IPS-18a (cell line): Measurements from ENCODE around the gene TACC3.

Source experiments
- H3K27ac ChIP-seq: one replicate; pipeline ENCODE4 v1.5.1; 2013; ENCODE audit warnings: low read length
- H3K27me3 ChIP-seq: one replicate; pipeline ENCODE4 v1.6.1; 2013; ENCODE audit warnings: mild to moderate bottlenecking, low read length; ENCODE audit not compliant: control insufficient read depth, insufficient read depth
- H3K36me3 ChIP-seq: one replicate; pipeline ENCODE4 v1.6.1; 2013; ENCODE audit warnings: low read depth, low read length; ENCODE audit not compliant: control insufficient read depth
- H3K4me1 ChIP-seq: one replicate; pipeline ENCODE4 v1.6.1; 2013; ENCODE audit warnings: low read depth, low read length; ENCODE audit not compliant: control insufficient read depth
- H3K4me3 ChIP-seq: one replicate; pipeline ENCODE4 v1.5.1; 2013; ENCODE audit warnings: low read length
- H3K9ac ChIP-seq: one replicate; pipeline ENCODE4 v1.6.1; 2013; ENCODE audit warnings: mild to moderate bottlenecking, low read length, moderate library complexity
- H3K9me3 ChIP-seq: one replicate; pipeline ENCODE4 v1.6.1; 2013; ENCODE audit warnings: low read depth, low read length; ENCODE audit not compliant: control insufficient read depth

Gene TACC3

DNA sequence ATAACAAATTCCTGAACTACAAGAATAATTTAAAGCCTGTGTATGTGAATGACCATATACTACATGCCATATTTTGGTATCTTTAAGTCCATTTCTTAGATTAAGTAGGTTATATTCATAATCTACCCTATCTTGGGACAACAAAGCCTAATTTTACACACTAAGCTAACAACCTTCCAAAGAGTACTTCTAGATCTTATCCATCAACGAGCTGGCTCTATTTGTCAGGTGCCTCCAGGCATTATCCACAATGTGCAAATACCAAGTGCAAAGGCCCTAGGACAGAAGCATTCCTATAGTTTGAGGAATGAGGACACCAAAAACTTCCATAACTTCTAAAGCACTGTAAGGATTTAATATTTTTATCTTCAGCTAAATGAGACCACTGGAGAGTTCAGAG is 12.7 kb upstream of the TACC3 start:
- H3K9ac ChIP-seq: no peak overlapping the region
- H3K9me3 ChIP-seq: no peaks in the 10 kb centered on the region
- H3K27me3 ChIP-seq: peaks cover 5% of the 10 kb centered on the region
- peaks cover 8% of the 10 kb centered on the region for H3K4me1 ChIP-seq
- no peak overlapping the region for H3K27ac ChIP-seq
- no peak overlapping the region for H3K4me3 ChIP-seq
- peaks cover 19% of the 10 kb centered on the region for H3K36me3 ChIP-seq

DNA sequence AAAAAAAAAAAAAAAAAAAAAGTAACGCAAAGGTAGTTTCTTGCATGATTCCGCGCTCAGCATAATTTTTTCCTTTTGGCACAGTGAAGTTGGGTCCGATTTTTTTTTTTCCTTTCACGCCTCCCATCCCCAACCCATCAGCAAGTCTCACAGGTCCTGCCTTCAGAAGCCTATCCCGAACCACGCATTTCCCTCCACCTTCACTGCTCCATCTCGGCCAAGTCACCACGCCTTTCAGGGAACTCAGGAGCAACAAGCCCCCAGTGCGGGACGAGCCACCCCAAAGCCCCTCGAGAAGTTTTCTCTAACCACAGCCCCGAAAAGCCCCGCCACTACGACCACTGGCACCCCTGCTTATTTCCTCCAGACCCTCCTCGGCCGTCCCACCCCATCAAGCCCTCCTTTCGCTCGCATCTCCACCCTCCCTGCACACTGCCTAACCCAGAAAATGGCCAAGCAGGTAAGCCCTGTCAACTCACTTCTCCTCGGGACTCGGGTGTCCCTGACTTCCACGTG is 10.2 kb upstream of the TACC3 start:
- Histone ChIP-seq H3K27me3 (peaks cover 5% of the 10 kb centered on the region), H3K4me1 (peaks cover 8% of the 10 kb centered on the region)

DNA sequence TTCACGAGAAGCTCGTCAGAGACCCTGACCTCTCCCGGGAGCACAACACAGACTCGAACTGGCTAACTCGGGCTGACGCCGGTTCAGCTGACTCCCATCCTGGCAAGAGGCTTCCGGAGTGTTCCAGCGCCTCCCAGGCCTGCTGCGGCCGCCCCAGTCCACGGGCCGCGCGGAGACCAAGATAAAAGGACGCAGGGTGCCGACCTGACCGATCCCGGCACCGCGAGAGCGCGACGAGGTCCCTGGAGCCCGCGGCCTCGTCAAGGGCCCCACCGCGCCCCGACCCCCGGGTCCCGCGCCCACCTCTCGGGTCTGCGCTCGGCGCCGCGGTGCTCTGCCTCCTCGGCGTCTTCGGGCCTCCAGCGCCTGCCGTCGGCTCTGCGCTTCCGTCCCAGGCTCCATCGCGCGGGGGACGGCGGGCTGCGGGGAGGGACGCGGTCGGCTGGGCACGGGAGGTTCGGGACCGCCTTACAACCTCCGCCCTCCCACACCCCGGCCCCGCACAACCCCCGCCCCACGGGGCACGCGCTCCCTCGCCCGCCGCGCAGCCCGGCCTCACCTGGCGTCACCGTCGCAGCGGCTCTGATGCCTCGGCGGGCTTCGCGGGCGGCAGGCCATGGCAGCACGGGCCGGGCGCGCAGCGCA is 9.6 kb upstream of the TACC3 start:
- no peaks in the 10 kb centered on the region for H3K9me3 ChIP-seq
- H3K9ac ChIP-seq: peak overlapping the region; percentile 82
- no peak overlapping the region for H3K27ac ChIP-seq
- H3K36me3 ChIP-seq: no peaks in the 10 kb centered on the region
- H3K4me3 ChIP-seq: peak overlapping the region; percentile 95
- H3K4me1 ChIP-seq: peaks cover 8% of the 10 kb centered on the region
- H3K27me3 ChIP-seq: peaks cover 5% of the 10 kb centered on the region

More for the DNA sequence above, 10.2 kb upstream of the TACC3 start:
- Histone ChIP-seq H3K4me3 (peak overlapping the region; percentile 95), H3K27ac (no peak overlapping the region), H3K9me3 (no peaks in the 10 kb centered on the region), H3K9ac (peak overlapping the region; percentile 82), H3K36me3 (peaks cover 2% of the 10 kb centered on the region)

DNA sequence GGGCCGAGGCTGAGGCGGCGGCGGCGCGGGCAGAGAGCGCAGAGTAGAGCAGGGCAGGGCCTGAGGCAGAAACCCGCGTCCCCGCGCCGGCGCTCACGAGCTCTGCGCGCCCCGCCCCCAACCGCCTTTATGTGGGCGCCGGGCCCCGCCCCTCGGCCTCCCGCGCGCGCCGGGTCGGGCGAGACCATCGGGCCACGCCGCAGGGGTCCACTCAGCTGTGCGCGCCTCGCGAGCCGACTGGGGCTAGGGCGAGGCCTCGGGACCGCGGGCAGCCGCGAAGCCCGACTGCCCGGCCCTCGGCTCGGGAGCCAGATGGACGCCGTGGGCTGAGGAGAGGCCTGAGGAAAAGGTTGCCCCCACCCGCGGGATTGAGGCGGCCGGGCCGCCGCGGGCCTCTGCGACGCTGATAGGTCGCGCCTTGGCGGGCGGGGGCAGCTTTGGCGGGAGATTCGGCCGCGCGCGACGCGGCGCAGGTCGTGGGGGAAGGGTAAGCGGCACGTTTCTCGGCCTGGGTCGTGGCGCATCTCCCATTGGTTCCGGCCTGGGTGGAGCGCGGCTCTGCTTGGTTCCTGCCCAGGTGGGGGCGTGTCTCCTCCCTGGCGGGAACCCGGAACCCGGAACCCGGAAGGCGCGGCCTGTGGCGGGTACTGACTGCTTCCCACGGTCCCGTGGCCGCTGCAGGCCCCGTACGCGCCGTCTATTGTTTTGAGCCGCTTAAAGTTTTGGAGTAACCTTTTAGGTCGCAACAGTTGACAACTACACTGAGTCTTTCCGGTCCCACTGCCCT is 8.9 kb upstream of the TACC3 start, which contains the start of gene SLBP:
TSS of gene SLBP (minus strand) at position 104 of the 787 bp plus-strand sequence. CDS start 131 bp downstream, outside the sequence.
- Histone ChIP-seq H3K9me3 (no peaks in the 10 kb centered on the region), H3K9ac (peak within 1 kb of the TSS; percentile 82), H3K27ac (no peak within 1 kb of the TSS), H3K4me1 (peaks cover 8% of the 10 kb centered on the region), H3K36me3 (no peaks in the 10 kb centered on the region), H3K4me3 (peak within 1 kb of the TSS; percentile 95), H3K27me3 (peaks cover 5% of the 10 kb centered on the region)

DNA sequence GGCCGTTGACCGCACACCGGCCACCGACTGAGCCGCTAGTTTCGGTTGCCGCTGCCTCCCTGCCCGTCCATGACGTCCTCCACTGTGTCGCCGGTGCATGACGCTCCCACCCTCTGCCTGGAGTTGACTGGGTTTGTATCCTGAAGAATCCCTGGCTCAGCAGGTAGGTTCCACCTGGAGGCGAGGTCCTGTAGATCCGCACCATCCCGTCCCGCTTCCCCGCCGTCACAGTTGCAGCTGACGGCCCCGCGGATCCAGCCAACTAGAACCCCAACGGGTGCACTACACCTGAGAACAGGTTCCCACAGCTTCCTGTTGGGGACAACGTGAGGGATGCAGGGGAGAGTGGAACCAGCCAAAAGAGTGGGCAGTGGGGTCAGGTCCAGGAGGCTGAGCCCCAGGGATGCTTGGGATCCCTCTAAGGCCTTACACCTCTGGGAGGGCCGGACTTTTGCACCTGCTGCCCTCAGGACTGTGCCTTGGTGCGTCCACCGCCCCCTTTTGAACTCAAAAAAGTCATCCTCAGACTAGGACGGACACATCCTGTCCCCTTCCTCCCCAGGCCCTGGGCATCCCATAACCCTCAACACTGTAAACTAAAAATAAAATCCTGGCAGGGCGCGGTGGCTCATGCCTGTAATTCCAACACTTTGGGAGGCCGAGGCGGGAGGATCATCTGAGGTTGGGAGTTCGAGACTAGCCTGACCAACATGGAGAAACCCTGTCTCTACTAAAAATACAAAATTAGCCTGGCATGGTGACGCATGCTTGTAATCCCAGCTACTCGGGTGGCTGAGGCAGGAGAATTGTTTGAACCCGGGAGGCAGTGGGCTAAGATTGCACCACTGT is 8.1 kb upstream of the TACC3 start:
- H3K27me3 ChIP-seq: peaks cover 5% of the 10 kb centered on the region
- H3K4me3 ChIP-seq: peak overlapping the region; percentile 95
- no peaks in the 10 kb centered on the region for H3K9me3 ChIP-seq
- peak overlapping the region; percentile 82 for H3K9ac ChIP-seq
- no peak overlapping the region for H3K27ac ChIP-seq
- H3K4me1 ChIP-seq: peaks cover 8% of the 10 kb centered on the region
- peaks cover 5% of the 10 kb centered on the region for H3K36me3 ChIP-seq

DNA sequence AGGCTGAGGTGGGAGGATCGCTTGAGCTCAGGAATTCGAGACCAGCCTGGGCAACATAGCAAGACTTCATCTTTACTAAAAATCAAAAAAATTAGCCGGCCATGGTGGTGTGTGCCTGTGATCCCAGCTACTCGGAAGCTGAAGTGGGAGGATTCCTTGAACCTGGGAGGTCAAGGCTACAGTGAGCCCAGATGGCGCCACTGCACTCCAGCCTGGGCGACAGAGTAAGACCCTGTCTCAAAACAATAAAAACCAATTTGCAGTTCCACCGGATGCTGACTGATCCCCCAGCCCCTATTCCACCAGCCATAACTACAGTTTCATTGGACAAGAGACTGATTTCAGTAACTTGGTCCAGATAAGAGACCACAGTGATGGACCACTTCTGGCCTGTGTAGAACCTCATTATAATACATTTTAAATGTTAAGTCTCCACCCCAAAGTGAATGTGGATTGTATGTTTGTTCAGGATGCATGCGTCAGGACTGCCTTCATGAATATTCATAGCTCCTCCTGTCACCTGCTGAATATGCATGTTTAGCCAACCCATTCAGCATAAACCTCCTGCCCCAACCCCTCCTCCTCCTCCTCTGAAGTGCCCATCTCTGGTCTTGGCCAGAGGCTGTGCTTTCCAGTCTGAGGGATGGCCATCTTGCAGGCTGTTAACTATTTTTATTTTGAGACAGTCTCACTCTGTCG is 6.9 kb upstream of the TACC3 start:
- Histone ChIP-seq H3K9me3 (no peaks in the 10 kb centered on the region), H3K36me3 (peaks cover 5% of the 10 kb centered on the region), H3K4me3 (no peak overlapping the region), H3K4me1 (peaks cover 8% of the 10 kb centered on the region), H3K9ac (no peak overlapping the region), H3K27me3 (peaks cover 5% of the 10 kb centered on the region), H3K27ac (no peak overlapping the region)

DNA sequence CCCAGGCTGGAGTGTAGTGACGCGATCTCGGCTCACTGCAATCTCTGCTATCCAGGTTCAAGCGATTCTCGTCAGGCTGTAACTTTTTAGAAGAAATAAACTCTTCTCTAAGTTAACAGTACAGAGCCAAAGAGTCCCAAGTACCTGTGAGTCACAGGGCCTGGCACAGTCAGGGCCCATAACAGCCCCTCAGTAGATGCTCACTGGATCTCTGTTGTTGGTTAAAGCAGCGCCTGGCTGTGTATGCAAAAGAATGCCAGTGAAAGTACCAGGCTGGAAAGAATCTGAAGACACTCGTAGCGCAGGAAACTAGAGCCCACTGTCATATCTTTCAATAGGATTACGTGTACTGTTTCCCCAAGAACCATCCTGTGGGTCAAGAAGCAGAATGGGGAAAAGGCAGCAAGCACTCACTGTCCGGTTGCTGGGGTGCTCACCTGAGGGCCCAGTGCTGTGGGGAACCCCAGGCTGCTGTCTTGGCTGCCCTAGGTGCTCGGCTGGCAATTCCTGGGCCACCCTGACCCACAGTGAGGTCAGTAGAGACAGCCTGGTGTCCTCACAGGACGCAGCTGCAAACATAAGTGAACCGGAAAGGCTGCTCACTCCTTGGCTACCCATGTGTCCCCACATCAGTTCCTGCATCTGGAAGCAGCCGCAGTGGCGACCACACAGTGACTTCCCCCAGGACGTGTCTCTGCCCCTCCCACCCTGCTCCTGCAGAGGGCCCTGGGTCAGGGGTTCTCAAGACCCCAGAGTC is 6.1 kb upstream of the TACC3 start:
- Histone ChIP-seq H3K36me3 (peaks cover 5% of the 10 kb centered on the region), H3K4me1 (peaks cover 8% of the 10 kb centered on the region), H3K27ac (no peak overlapping the region), H3K9me3 (no peaks in the 10 kb centered on the region), H3K27me3 (peaks cover 5% of the 10 kb centered on the region), H3K4me3 (no peak overlapping the region), H3K9ac (no peak overlapping the region)

DNA sequence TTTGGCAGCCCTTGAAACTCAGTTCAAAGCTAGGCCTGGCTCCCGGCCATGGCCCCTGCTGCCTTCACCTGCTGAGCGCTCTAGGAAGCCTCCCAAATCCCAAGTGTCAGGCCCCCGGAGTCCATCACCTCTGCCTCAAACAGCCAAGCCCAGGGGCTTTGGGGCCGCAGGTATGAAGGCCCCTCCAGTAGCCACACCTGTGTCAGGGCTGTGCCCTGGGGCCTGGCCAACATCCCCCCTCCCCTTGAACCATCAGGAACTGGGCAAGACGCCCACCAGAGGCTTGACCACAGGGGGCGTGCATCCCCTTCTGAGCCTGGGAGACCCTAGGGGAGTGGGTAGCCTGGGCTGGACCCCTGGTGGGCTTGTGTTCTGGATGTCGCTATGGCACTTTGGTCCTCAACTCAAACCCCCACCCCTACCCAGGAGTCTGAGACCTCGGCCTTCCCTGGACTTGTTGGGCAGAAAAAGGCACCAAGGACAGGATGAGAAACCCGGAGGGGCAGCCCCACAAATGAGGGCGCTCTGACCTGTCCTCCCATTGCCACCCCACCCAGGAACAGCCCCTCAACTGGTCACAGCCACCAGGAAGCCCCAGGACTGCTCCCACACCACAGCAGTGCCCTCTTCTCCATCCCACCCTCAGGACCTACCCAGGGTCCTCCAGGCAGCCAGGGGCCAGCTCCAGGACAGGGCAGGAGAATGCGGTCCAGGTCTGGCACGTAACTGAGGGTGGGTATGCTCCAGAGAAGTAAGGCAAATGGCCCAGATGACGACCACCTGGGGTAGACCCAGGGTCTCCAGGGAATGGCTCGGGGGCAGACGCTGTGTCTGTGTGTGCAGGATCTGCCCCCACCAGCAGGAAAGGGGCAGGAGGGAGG is 5.0 kb upstream of the TACC3 start:
- H3K36me3 ChIP-seq: peaks cover 5% of the 10 kb centered on the region
- H3K27ac ChIP-seq: no peak overlapping the region
- no peak overlapping the region for H3K4me3 ChIP-seq
- H3K9ac ChIP-seq: no peak overlapping the region
- peaks cover under 1% of the 10 kb centered on the region for H3K27me3 ChIP-seq
- peaks cover 5% of the 10 kb centered on the region for H3K4me1 ChIP-seq
- no peaks in the 10 kb centered on the region for H3K9me3 ChIP-seq

DNA sequence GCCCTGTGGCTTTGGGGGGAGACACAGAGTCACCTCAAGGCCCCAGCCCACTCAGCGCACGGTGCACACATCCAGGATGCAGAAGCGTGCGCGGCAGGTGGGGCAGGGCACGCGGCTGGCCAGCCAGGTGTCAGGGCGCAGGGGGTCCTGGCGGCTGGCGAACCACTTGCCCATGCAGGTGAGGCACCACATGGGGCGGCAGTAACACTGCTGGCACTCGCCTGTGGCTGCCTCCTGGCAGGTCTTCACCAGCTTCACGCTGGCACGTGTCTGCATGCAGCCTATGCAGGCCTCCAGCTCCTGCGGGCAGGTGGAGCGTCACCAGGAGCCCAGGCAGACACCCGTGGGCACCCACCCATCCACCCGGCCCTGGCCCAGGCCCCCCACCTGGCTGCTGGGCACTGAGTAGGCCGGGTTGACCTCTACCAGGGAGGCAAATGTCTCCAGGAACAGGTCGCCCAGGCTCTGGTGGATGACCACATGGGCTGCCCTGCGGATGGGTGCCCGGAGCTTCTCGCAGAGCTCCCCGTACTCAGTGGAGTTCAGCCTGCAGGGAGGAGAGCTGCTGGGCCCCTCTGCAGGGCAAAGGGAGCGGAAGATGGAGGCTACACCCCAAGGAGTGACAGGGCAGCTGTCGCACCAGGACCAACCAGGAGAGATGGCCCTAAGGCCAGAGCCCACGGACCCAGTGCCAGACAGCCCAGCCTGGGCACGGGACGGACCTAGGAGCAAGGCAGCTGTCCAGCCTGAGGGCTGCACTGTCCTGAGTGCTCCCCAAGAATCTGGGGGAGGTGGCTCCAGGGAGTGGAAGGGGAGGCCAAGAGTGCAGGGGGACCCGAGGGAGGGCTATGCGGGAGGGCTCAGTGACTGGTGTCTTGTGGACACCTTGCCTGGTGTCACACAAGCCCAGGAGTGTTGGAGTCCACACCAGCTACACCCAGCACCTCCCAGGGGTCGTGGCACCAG is 3.9 kb upstream of the TACC3 start:
- peaks cover 5% of the 10 kb centered on the region for H3K36me3 ChIP-seq
- H3K27ac ChIP-seq: no peak overlapping the region
- H3K27me3 ChIP-seq: no peaks in the 10 kb centered on the region
- H3K4me1 ChIP-seq: peaks cover 5% of the 10 kb centered on the region
- no peak overlapping the region for H3K9ac ChIP-seq
- no peaks in the 10 kb centered on the region for H3K9me3 ChIP-seq
- no peak overlapping the region for H3K4me3 ChIP-seq
